ENCODE data around the gene ZDHHC14.

GRCh38 chr6:157635388-157636244, 254.6 kb downstream of the ZDHHC14 start:
- TF ChIP-seq CTCF (optimal IDR thresholded peaks at IDR 0.05 in 1 of 3, IDR thresholded peaks at IDR 0.05 in 1 of 3, conservative IDR thresholded peaks at IDR 0.05 in 1 of 3; ENCODE audit: extremely low read depth in 1 of 3, insufficient read depth in 2 of 3, low read length in 3 of 3) (no peak), EZH2 (IDR thresholded peaks at IDR 0.05; ENCODE audit: low read length) (no peak)
